Keratinocyte (primary cell): Measurements from ENCODE around the gene SEMA3F.

Experiments used
- EZH2 ChIP-seq: IDR thresholded peaks from one replicate; pipeline ENCODE4 v1.6.1; 2012; ENCODE audit warnings: inconsistent platforms, mild to moderate bottlenecking, low read length, moderate library complexity
- TF ChIP-seq, protein P1 (sequence below), 3 experiments: IDR thresholded peaks in 1 of 3; conservative IDR thresholded peaks in 1 of 3; optimal IDR thresholded peaks in 1 of 3; 2 replicates in 2 of 3; 3 replicates in 1 of 3; pipeline versions ENCODE3 to v1.5.1; 2011; ENCODE audit warnings: low read length in 3 of 3, mild to moderate bottlenecking in 3 of 3, moderate library complexity in 2 of 3, control low read depth in 1 of 3, inconsistent platforms in 1 of 3; ENCODE audit not compliant: insufficient read depth in 2 of 3; ENCODE audit errors: extremely low read depth in 1 of 3

GRCh38 chr3:50203809-50204803 is 49.0 kb downstream of the SEMA3F start:
- TF ChIP-seq, protein P1, sequence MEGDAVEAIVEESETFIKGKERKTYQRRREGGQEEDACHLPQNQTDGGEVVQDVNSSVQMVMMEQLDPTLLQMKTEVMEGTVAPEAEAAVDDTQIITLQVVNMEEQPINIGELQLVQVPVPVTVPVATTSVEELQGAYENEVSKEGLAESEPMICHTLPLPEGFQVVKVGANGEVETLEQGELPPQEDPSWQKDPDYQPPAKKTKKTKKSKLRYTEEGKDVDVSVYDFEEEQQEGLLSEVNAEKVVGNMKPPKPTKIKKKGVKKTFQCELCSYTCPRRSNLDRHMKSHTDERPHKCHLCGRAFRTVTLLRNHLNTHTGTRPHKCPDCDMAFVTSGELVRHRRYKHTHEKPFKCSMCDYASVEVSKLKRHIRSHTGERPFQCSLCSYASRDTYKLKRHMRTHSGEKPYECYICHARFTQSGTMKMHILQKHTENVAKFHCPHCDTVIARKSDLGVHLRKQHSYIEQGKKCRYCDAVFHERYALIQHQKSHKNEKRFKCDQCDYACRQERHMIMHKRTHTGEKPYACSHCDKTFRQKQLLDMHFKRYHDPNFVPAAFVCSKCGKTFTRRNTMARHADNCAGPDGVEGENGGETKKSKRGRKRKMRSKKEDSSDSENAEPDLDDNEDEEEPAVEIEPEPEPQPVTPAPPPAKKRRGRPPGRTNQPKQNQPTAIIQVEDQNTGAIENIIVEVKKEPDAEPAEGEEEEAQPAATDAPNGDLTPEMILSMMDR (optimal IDR thresholded peaks at IDR 0.05 in 1 of 3, IDR thresholded peaks at IDR 0.05 in 1 of 3, conservative IDR thresholded peaks at IDR 0.05 in 1 of 3; ENCODE audit: extremely low read depth in 1 of 3, insufficient read depth in 2 of 3, low read length in 3 of 3), result no peak
- peak; percentile 35 for TF ChIP-seq EZH2
